Mesenchymal stem cell (in vitro differentiated cells and primary cell): ENCODE results near the gene VPS33A. TPM values are rescaled to one million over a fixed set of nuclear protein-coding genes. Genes with fewer than 3 reads are reported as not detected.
A peak's percentile ranks its signal among the peaks of the same experiment; 100 is the strongest.

Source experiments
- DNase-seq: peaks from one replicate; pipeline ENCODE4 v3.0.0-alpha.2; 2013
- H2AFZ ChIP-seq: one replicate; pipeline ENCODE4 v1.6.1; 2013; ENCODE audit warnings: low read depth, mild to moderate bottlenecking, control low read depth, inconsistent platforms, low read length, moderate library complexity
- H2AK5ac ChIP-seq: 2 replicates; pipeline ENCODE4 v1.6.1; 2013; ENCODE audit warnings: low read length, moderate library complexity, mild to moderate bottlenecking, inconsistent platforms; ENCODE audit not compliant: severe bottlenecking
- H2BK120ac ChIP-seq: one replicate; pipeline ENCODE4 v1.6.1; 2013; ENCODE audit warnings: low read depth, mild to moderate bottlenecking, inconsistent platforms, low read length, moderate library complexity
- H2BK12ac ChIP-seq, 2 experiments: one replicate each; pipeline ENCODE4 v1.6.1; 2013; ENCODE audit warnings: inconsistent platforms in 2 of 2, low read length in 2 of 2, mild to moderate bottlenecking in 2 of 2, moderate library complexity in 2 of 2, control low read depth in 1 of 2
- H2BK15ac ChIP-seq: one replicate; pipeline ENCODE4 v1.6.1; 2013; ENCODE audit warnings: mild to moderate bottlenecking, low read depth, inconsistent platforms; ENCODE audit not compliant: poor library complexity, severe bottlenecking
- H2BK5ac ChIP-seq: 2 replicates; pipeline ENCODE4 v1.6.1; 2013; ENCODE audit warnings: low read depth, mild to moderate bottlenecking, low read length, control low read depth, inconsistent platforms; ENCODE audit not compliant: poor library complexity, severe bottlenecking
- H3K14ac ChIP-seq, 2 experiments: one replicate each; pipeline ENCODE4 v1.6.1; 2013; ENCODE audit warnings: inconsistent platforms in 2 of 2, low read length in 2 of 2, control low read depth in 1 of 2, mild to moderate bottlenecking in 1 of 2, moderate library complexity in 1 of 2
- H3K18ac ChIP-seq, 2 experiments: one replicate each; pipeline ENCODE4 v1.6.1; 2013; ENCODE audit warnings: inconsistent platforms in 2 of 2, low read length in 2 of 2, control low read depth in 1 of 2, low read depth in 1 of 2, mild to moderate bottlenecking in 1 of 2
- H3K23ac ChIP-seq, 2 experiments: one replicate each; pipeline ENCODE4 v1.6.1; 2013; ENCODE audit warnings: inconsistent platforms in 2 of 2, low read length in 2 of 2, mild to moderate bottlenecking in 2 of 2, moderate library complexity in 2 of 2, control low read depth in 1 of 2
- H3K27ac ChIP-seq: 2 replicates; pipeline ENCODE4 v1.5.1; 2013; ENCODE audit warnings: mild to moderate bottlenecking, moderate library complexity, low read length, control low read depth, inconsistent platforms; ENCODE audit not compliant: poor library complexity, severe bottlenecking
- H3K27me3 ChIP-seq, 2 experiments: 2 replicates each; pipeline versions ENCODE4 v1.6.1 to v1.7.0; 2013; ENCODE audit warnings: low read length in 2 of 2, mild to moderate bottlenecking in 2 of 2, moderate library complexity in 2 of 2, control low read depth in 1 of 2, inconsistent platforms in 1 of 2; ENCODE audit not compliant: control insufficient read depth in 1 of 2, insufficient read depth in 1 of 2
- H3K36me3 ChIP-seq, 2 experiments: 2 replicates each; pipeline versions ENCODE4 v1.6.1 to v1.7.0; 2013; ENCODE audit warnings: low read length in 2 of 2, control low read depth in 1 of 2, inconsistent platforms in 1 of 2, low read depth in 1 of 2, mild to moderate bottlenecking in 1 of 2; ENCODE audit not compliant: insufficient read depth in 2 of 2, control insufficient read depth in 1 of 2
- H3K4ac ChIP-seq, 2 experiments: one replicate each; pipeline ENCODE4 v1.6.1; 2013; ENCODE audit warnings: inconsistent platforms in 2 of 2, low read length in 2 of 2, mild to moderate bottlenecking in 2 of 2, moderate library complexity in 2 of 2, control low read depth in 1 of 2, low read depth in 1 of 2
- H3K4me1 ChIP-seq: 2 replicates; pipeline ENCODE4 v1.6.1; 2013; ENCODE audit warnings: low read depth, low read length, control low read depth; ENCODE audit not compliant: control insufficient read depth, insufficient read depth
- H3K4me2 ChIP-seq: 2 replicates; pipeline ENCODE4 v1.6.1; 2013; ENCODE audit warnings: low read length, mild to moderate bottlenecking, inconsistent platforms; ENCODE audit not compliant: poor library complexity, severe bottlenecking
- H3K4me3 ChIP-seq, 2 experiments: 2 replicates each; pipeline versions ENCODE4 v1.5.1 to v1.7.0; 2013; ENCODE audit warnings: low read length in 2 of 2, mild to moderate bottlenecking in 2 of 2, control low read depth in 1 of 2, low read depth in 1 of 2; ENCODE audit not compliant: insufficient read depth in 1 of 2
- H3K79me1 ChIP-seq: replicated peaks from 2 replicates; pipeline ENCODE4 v1.6.1; 2013; ENCODE audit warnings: mild to moderate bottlenecking, control low read depth, low read length, inconsistent platforms; ENCODE audit not compliant: poor library complexity, severe bottlenecking
- H3K9ac ChIP-seq: 2 replicates; pipeline ENCODE4 v1.7.0; 2013; ENCODE audit warnings: mild to moderate bottlenecking, low read length, moderate library complexity
- H3K9me3 ChIP-seq: 2 replicates; pipeline ENCODE4 v1.7.0; 2013; ENCODE audit warnings: mild to moderate bottlenecking, low read length; ENCODE audit not compliant: control insufficient read depth
- H4K8ac ChIP-seq: one replicate; pipeline ENCODE4 v1.6.1; 2013; ENCODE audit warnings: inconsistent platforms, mild to moderate bottlenecking, low read length, moderate library complexity
- H4K91ac ChIP-seq: one replicate; pipeline ENCODE4 v1.6.1; 2013; ENCODE audit warnings: mild to moderate bottlenecking, low read length, inconsistent platforms
- WGBS: methylation state at CpG from one replicate; pipeline ENCODE4 v1.1.7; 2013; ENCODE audit warnings: mixed read lengths; 5-methylcytosine and 5-hydroxymethylcytosine counted together
- polyA plus RNA-seq, 2 experiments: library from polyadenylated mRNA; stranded (reverse); fragments of 200-250 nt; gene quantifications; one replicate each; pipeline ENCODE4 v1.2.3, GENCODE V29; 2013

Gene VPS33A
- 21.8 TPM for polyA plus RNA-seq (2013, experiment 1 of 2)
- 21.4 TPM for polyA plus RNA-seq (2013, experiment 2 of 2)

DNA sequence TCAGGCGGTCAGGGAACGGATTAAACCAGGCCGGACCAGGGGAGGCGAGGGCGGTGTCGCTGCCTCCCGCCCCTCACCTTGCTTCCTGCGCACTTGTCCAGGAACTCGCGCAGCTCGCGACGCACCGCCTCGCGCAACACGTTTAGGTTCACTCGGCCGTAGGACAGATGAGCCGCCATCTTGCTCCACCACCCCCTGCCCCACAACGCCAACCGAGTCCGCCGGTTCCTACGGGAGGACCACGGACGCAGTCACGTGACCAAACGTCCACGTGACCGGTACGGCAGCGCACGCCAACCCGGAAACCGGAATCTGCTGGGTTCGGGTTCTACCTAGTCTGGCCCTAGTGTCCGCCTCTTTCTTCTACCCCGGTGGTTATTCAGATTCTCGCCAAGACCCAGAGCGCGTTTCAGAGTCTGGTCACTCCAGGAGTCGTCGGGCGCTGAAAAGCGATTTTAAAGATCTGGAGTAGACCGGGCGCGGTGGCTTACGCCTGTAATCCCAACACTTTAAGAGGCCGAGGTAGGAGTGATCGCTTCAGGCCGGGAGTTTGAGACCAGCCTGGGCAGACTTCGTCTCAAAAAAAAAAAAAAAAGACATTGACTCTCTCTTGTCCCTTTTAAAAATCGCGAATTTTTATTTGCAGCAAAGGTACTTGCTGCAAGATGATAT, at the start of gene VPS33A:
Gene VPS33A, minus strand, starts transcription at position 265 of the 672 bp plus-strand sequence. Its CDS starts 86 bp downstream, at position 179.
- under 1% methylated on average over 55 of the region's 56 CpGs for WGBS

GRCh38 chr12:122312926-122313325, 46.6 kb upstream of the VPS33A start:
- Histone ChIP-seq H3K4me2 (no peak overlapping the region), H3K4ac (no peak overlapping the region), H2BK15ac (no peak overlapping the region), H3K4me1 (no peaks in the 10 kb centered on the region), H3K4me3 (no peak overlapping the region), H4K91ac (no peak overlapping the region), H3K27me3 (no peaks in the 10 kb centered on the region), H2BK5ac (no peak overlapping the region), H3K18ac (no peak overlapping the region), H2AK5ac (no peak overlapping the region), H4K8ac (no peak overlapping the region), H2BK120ac (no peak overlapping the region), H3K23ac (no peak overlapping the region), H2AFZ (no peak overlapping the region), H3K27ac (no peak overlapping the region), H3K9me3 (no peaks in the 10 kb centered on the region), H3K14ac (no peak overlapping the region), H2BK12ac (no peak overlapping the region), H3K79me1 (peaks cover 9% of the 10 kb centered on the region), H3K9ac (no peak overlapping the region), H3K36me3 (peaks cover 33 to 73% of the 10 kb centered on the region in 2 experiments)
- 97% methylated on average over 5 of the region's 5 CpGs for WGBS
- DNase-seq, result no peak

More for the DNA sequence above, at the start of gene VPS33A:
- Histone ChIP-seq H3K4me3 (peak within 1 kb of the TSS; percentile 88 to 99), H2BK5ac (peak within 1 kb of the TSS; percentile 10), H3K18ac (peak within 1 kb of the TSS; percentile 87 to 92), H2AK5ac (no peak within 1 kb of the TSS), H3K4me1 (peaks cover 1% of the 10 kb centered on the region), H3K9me3 (no peaks in the 10 kb centered on the region), H4K91ac (peak within 1 kb of the TSS; percentile 98), H3K36me3 (peaks cover 11 to 32% of the 10 kb centered on the region in 2 experiments), H2BK15ac (peak within 1 kb of the TSS; percentile 67), H2AFZ (peak within 1 kb of the TSS; percentile 79), H3K23ac (peak within 1 kb of the TSS; percentile 11 to 85), H3K27ac (peak within 1 kb of the TSS; percentile 93), H3K4ac (peak within 1 kb of the TSS; percentile 45 to 95), H3K9ac (peak within 1 kb of the TSS; percentile 98), H3K4me2 (peak within 1 kb of the TSS; percentile 85), H2BK120ac (no peak within 1 kb of the TSS), H3K27me3 (no peaks in the 10 kb centered on the region), H4K8ac (peak within 1 kb of the TSS; percentile 100), H3K79me1 (peaks cover 14% of the 10 kb centered on the region), H2BK12ac (no peak within 1 kb of the TSS), H3K14ac (peak within 1 kb of the TSS in 1 of 2 experiments; percentile 50)
- peak; percentile 98 for DNase-seq

GRCh38 chr12:122311696-122312095, 45.4 kb upstream of the VPS33A start:
- no peak overlapping the region for H2BK12ac ChIP-seq
- no peak for DNase-seq
- no peak overlapping the region for H3K18ac ChIP-seq
- no peak overlapping the region for H3K4ac ChIP-seq
- H3K4me2 ChIP-seq, result no peak overlapping the region
- peaks cover 9% of the 10 kb centered on the region for H3K79me1 ChIP-seq
- no peak overlapping the region for H2BK5ac ChIP-seq
- H3K23ac ChIP-seq, result no peak overlapping the region
- no peaks in the 10 kb centered on the region for H3K4me1 ChIP-seq
- H4K91ac ChIP-seq, result no peak overlapping the region
- 95% methylated on average over 4 of the region's 5 CpGs for WGBS
- no peak overlapping the region for H3K27ac ChIP-seq
- no peak overlapping the region for H2BK120ac ChIP-seq
- no peak overlapping the region for H2AFZ ChIP-seq
- H3K27me3 ChIP-seq, result no peaks in the 10 kb centered on the region
- H3K14ac ChIP-seq, result no peak overlapping the region
- H3K9me3 ChIP-seq, result no peaks in the 10 kb centered on the region
- no peak overlapping the region for H3K4me3 ChIP-seq
- H3K9ac ChIP-seq, result no peak overlapping the region
- H3K36me3 ChIP-seq, result peaks cover 29 to 69% of the 10 kb centered on the region in 2 experiments
- H2BK15ac ChIP-seq, result no peak overlapping the region
- no peak overlapping the region for H4K8ac ChIP-seq
- H2AK5ac ChIP-seq, result no peak overlapping the region

DNA sequence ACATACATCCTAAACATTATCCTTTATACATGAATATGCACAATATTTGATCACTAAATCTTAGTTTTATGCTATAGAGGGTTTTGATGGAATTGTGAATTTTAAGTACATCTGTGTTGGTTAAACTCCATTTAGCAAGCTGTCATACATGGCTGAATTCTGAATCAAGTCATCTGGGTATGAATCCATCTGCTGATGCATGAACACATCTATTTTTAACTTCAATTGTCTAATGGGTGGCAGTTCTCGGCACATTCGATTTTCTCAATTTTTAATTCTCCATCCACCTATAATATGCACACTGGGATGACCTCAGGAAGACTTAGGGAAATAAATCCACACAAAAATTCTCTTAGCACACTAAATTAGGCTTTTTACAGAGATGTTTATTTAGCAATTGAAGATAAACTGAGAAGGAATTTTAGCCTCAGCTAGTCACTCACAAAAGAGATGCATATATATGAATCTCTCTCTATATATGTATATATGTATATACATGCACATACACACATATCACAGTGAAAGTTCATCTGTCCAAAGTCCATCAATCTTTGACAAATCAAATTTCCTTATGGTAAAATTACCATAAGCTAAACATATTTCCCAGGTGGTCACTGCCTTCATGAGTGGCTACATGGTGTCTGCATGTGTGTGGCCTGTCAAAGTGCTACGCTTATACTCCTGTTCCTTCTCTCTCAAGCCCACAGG, 44.5 kb upstream of the VPS33A start:
- H3K4me3 ChIP-seq, result no peak overlapping the region
- H3K9ac ChIP-seq, result no peak overlapping the region
- H3K4ac ChIP-seq, result no peak overlapping the region
- H2BK15ac ChIP-seq, result no peak overlapping the region
- no peak overlapping the region for H2BK120ac ChIP-seq
- no peaks in the 10 kb centered on the region for H3K4me1 ChIP-seq
- H3K14ac ChIP-seq, result no peak overlapping the region
- H3K27ac ChIP-seq, result no peak overlapping the region
- H3K18ac ChIP-seq, result no peak overlapping the region
- no peaks in the 10 kb centered on the region for H3K9me3 ChIP-seq
- H3K36me3 ChIP-seq, result peaks cover 24 to 68% of the 10 kb centered on the region in 2 experiments
- no peak overlapping the region for H2AK5ac ChIP-seq
- H2BK5ac ChIP-seq, result no peak overlapping the region
- H3K27me3 ChIP-seq, result no peaks in the 10 kb centered on the region
- H3K79me1 ChIP-seq, result peaks cover 9% of the 10 kb centered on the region
- no peak overlapping the region for H4K8ac ChIP-seq
- no peak overlapping the region for H4K91ac ChIP-seq
- 100% methylated on average over 3 of the region's 3 CpGs for WGBS
- no peak overlapping the region for H2AFZ ChIP-seq
- H3K23ac ChIP-seq, result no peak overlapping the region
- no peak overlapping the region for H2BK12ac ChIP-seq
- DNase-seq, result no peak
- no peak overlapping the region for H3K4me2 ChIP-seq
